ENCODE measurements around the gene HFE.
A peak's percentile ranks its signal among the peaks of the same experiment; 100 is the strongest.

GRCh38 chr6:26123947-26124780 is 36.9 kb downstream of the HFE start:
- TF ChIP-seq TCF7 (IDR thresholded peaks at IDR 0.05; ENCODE audit: borderline replicate concordance) = no peak
- TF ChIP-seq POLR2A (IDR thresholded peaks at IDR 0.05; ENCODE audit: low read depth, low read length) = peak; percentile 81
- TF ChIP-seq, protein P1, sequence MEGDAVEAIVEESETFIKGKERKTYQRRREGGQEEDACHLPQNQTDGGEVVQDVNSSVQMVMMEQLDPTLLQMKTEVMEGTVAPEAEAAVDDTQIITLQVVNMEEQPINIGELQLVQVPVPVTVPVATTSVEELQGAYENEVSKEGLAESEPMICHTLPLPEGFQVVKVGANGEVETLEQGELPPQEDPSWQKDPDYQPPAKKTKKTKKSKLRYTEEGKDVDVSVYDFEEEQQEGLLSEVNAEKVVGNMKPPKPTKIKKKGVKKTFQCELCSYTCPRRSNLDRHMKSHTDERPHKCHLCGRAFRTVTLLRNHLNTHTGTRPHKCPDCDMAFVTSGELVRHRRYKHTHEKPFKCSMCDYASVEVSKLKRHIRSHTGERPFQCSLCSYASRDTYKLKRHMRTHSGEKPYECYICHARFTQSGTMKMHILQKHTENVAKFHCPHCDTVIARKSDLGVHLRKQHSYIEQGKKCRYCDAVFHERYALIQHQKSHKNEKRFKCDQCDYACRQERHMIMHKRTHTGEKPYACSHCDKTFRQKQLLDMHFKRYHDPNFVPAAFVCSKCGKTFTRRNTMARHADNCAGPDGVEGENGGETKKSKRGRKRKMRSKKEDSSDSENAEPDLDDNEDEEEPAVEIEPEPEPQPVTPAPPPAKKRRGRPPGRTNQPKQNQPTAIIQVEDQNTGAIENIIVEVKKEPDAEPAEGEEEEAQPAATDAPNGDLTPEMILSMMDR (IDR thresholded peaks at IDR 0.05 in 2 of 3, conservative IDR thresholded peaks at IDR 0.05 in 1 of 3; ENCODE audit: control insufficient read depth in 2 of 3, extremely low read depth in 1 of 3, insufficient read depth in 1 of 3, low read depth in 3 of 3, low read length in 3 of 3) = no peak
- TF ChIP-seq ATF3 (IDR thresholded peaks at IDR 0.05; ENCODE audit: borderline replicate concordance, extremely low read depth, low read depth, low read length) = no peak
- TF ChIP-seq ZNF207 (IDR thresholded peaks at IDR 0.05; ENCODE audit: borderline replicate concordance) = no peak
- no peak for TF ChIP-seq NRF1 (conservative IDR thresholded peaks at IDR 0.05; ENCODE audit: low read depth, low read length)
- no peak; the same call in 1 of the 2 replicates for TF ChIP-seq RB1 (IDR thresholded peaks at IDR 0.05; ENCODE audit: borderline replicate concordance)
- no peak for TF ChIP-seq MYC (IDR thresholded peaks at IDR 0.05; ENCODE audit: insufficient read depth, insufficient read length, insufficient replicate concordance, low read length, severe bottlenecking)
- TF ChIP-seq, protein P2, sequence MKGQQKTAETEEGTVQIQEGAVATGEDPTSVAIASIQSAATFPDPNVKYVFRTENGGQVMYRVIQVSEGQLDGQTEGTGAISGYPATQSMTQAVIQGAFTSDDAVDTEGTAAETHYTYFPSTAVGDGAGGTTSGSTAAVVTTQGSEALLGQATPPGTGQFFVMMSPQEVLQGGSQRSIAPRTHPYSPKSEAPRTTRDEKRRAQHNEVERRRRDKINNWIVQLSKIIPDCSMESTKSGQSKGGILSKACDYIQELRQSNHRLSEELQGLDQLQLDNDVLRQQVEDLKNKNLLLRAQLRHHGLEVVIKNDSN (IDR thresholded peaks at IDR 0.05; ENCODE audit: borderline replicate concordance, extremely low read length, insufficient read depth, low read depth, low read length) = no peak
- TF ChIP-seq POLR2AphosphoS5 (IDR thresholded peaks at IDR 0.05; ENCODE audit: low read length) = peak; percentile 96
- TF ChIP-seq DPF2 (IDR thresholded peaks at IDR 0.05) = no peak
- TF ChIP-seq ZBTB33 (IDR thresholded peaks at IDR 0.05) = no peak

All from GM12878 (cell line).